WTC11 (cell line): Measurements from ENCODE around the gene ATP6V1G3. TPM values are rescaled to one million over a fixed set of nuclear protein-coding genes. Genes with fewer than 3 reads are reported as not detected.

Source experiments
- ATAC-seq: fragments of 200-7000 bp; cut with Tn5 transposase; 2 replicates; pipeline ENCODE4 v1.10.0; 2021; ENCODE audit warnings: mild to moderate bottlenecking, moderate library complexity
- CTCF ChIA-PET: fragments of 300-600 bp; sonication (Branson Sonifier 250); formaldehyde crosslinking; loops from one replicate; lab custom pipeline; 2021; ENCODE audit warnings: antibody characterized with exemption; lab: Charles Lee
- POLR2A ChIA-PET: fragments of 350-600 bp; sonication (Branson Sonifier 250); formaldehyde crosslinking; loops from one replicate; lab custom pipeline; 2021; ENCODE audit warnings: antibody characterized with exemption; lab: Charles Lee
- DNase-seq: peaks from one replicate; pipeline ENCODE4 v3.0.0; 2021; ENCODE audit warnings: low spot score
- H3K27ac Mint-ChIP-seq: 2 replicates; pipeline ENCODE4 v1.8.0; 2021; ENCODE audit warnings: mixed read lengths
- H3K27me3 Mint-ChIP-seq: 2 replicates; pipeline ENCODE4 v1.8.0; 2021; ENCODE audit warnings: low read depth, mild to moderate bottlenecking, moderate library complexity, mixed read lengths
- H3K36me3 Mint-ChIP-seq: 2 replicates; pipeline ENCODE4 v1.8.0; 2021; ENCODE audit warnings: mixed read lengths
- H3K4me1 Mint-ChIP-seq: 2 replicates; pipeline ENCODE4 v1.8.0; 2022; ENCODE audit warnings: mixed read lengths
- H3K4me3 Mint-ChIP-seq: 2 replicates; pipeline ENCODE4 v1.8.0; 2021; ENCODE audit warnings: mild to moderate bottlenecking, moderate library complexity, mixed read lengths
- H3K9me3 Mint-ChIP-seq: 2 replicates; pipeline ENCODE4 v1.8.0; 2021; ENCODE audit warnings: mixed read lengths
- AFF4 ChIP-seq: sonication (generic); formaldehyde crosslinking; IDR thresholded peaks from 2 replicates; pipeline ENCODE4 v1.8.1; 2023; ENCODE audit warnings: mild to moderate bottlenecking, missing genetic modification reagents, borderline replicate concordance
- ATF6 ChIP-seq: sonication (generic); formaldehyde crosslinking; IDR thresholded peaks from 2 replicates; pipeline ENCODE4 v1.8.1; 2023; ENCODE audit warnings: mild to moderate bottlenecking, missing genetic modification reagents
- E2F5 ChIP-seq: sonication (generic); formaldehyde crosslinking; IDR thresholded peaks from 2 replicates; pipeline ENCODE4 v1.8.1; 2022; ENCODE audit warnings: mild to moderate bottlenecking, moderate library complexity, missing genetic modification reagents
- MAX ChIP-seq: sonication (generic); formaldehyde crosslinking; IDR thresholded peaks from 2 replicates; pipeline ENCODE4 v1.8.0; 2022; ENCODE audit warnings: mild to moderate bottlenecking, missing genetic modification reagents
- NR1H2 ChIP-seq: sonication (generic); formaldehyde crosslinking; IDR thresholded peaks from 2 replicates; pipeline ENCODE4 v1.9.0; 2021; ENCODE audit warnings: mild to moderate bottlenecking, moderate library complexity, missing genetic modification reagents
- TCF7 ChIP-seq: sonication (generic); formaldehyde crosslinking; IDR thresholded peaks from 2 replicates; pipeline ENCODE4 v1.8.0; 2022; ENCODE audit warnings: mild to moderate bottlenecking, low read depth, missing genetic modification reagents, moderate library complexity
- USF2 ChIP-seq: sonication (generic); formaldehyde crosslinking; IDR thresholded peaks from 2 replicates; pipeline ENCODE4 v1.8.1; 2023; ENCODE audit warnings: mild to moderate bottlenecking, missing genetic modification reagents, moderate library complexity
- ZMAT4 ChIP-seq: fragments of 250-450 bp; sonication (Bioruptor Pico); IDR thresholded peaks from 2 replicates; pipeline ENCODE4 v1.9.0; 2021; ENCODE audit warnings: mild to moderate bottlenecking
- ZNF423 ChIP-seq: fragments of 250-450 bp; sonication (Bioruptor Pico); IDR thresholded peaks from 2 replicates; pipeline ENCODE4 v2.1.2; 2022; ENCODE audit warnings: mild to moderate bottlenecking, moderate library complexity
- ZNF425 ChIP-seq: fragments of 250-450 bp; sonication (Bioruptor Pico); conservative IDR thresholded peaks from 2 replicates; pipeline ENCODE4 v1.9.0; 2021; ENCODE audit warnings: mild to moderate bottlenecking
- ZNF512 ChIP-seq: sonication (generic); formaldehyde crosslinking; IDR thresholded peaks from 2 replicates; pipeline ENCODE4 v1.8.1; 2022; ENCODE audit warnings: missing genetic modification reagents, borderline replicate concordance
- total RNA-seq: library from RNA; stranded (reverse); gene quantifications from 3 replicates; pipeline ENCODE4 v1.2.3, GENCODE V29; 2021

The ATP6V1G3 gene
- total RNA-seq, 1 experiment from 2014 or later, result not detected

GRCh38 chr1:198535631-198536030 lies 4.8 kb downstream of the ATP6V1G3 start:
- no peak overlapping the region for H3K4me3 Mint-ChIP-seq
- H3K4me1 Mint-ChIP-seq, result peaks cover 22% of the 10 kb centered on the region
- ATAC-seq (no peak), DNase-seq (no peak)
- H3K36me3 Mint-ChIP-seq, result no peaks in the 10 kb centered on the region
- ChIA-PET CTCF (no interaction called here), POLR2A (no interaction called here)
- no peak for TF ChIP-seq ZNF425 (CRISPR knock-in tag)
- no peak for TF ChIP-seq E2F5 (CRISPR knock-in tag)
- TF ChIP-seq ATF6 (CRISPR knock-in tag), result no peak
- TF ChIP-seq MAX, result no peak
- no peak for TF ChIP-seq TCF7 (CRISPR knock-in tag)
- no peak for TF ChIP-seq NR1H2 (CRISPR knock-in tag)
- TF ChIP-seq ZNF423 (CRISPR knock-in tag), result no peak
- TF ChIP-seq AFF4 (CRISPR knock-in tag), result no peak
- no peak for TF ChIP-seq ZMAT4 (CRISPR knock-in tag)
- no peak for TF ChIP-seq USF2 (CRISPR knock-in tag)
- TF ChIP-seq ZNF512, result no peak
- no peak overlapping the region; the same call in 1 of the 2 replicates for H3K27ac Mint-ChIP-seq
- no peaks in the 10 kb centered on the region for H3K27me3 Mint-ChIP-seq
- peaks cover 8% of the 10 kb centered on the region for H3K9me3 Mint-ChIP-seq
